T1000 (cell line): ENCODE results near the gene GPD1.

Experiments used
- DNase-seq: peaks from one replicate; lab custom pipeline; 2025; ENCODE audit warnings: mixed read lengths; lab: John Stamatoyannopoulos, UW

GPD1 gene

GRCh38 chr12:50103767-50104321 is at the start of gene GPD1:
TSS of gene GPD1 (plus strand) at chr12:50104008. CDS start at chr12:50104051, 43 bp downstream.
- DNase-seq: no peak

GRCh38 chr12:50055831-50056638 is 47.8 kb upstream of the GPD1 start:
- DNase-seq: no peak

GRCh38 chr12:50056639-50056976 is 47.2 kb upstream of the GPD1 start:
- DNase-seq: no peak

GRCh38 chr12:50057000-50057841 is 46.6 kb upstream of the GPD1 start, which contains the start of gene ASIC1:
TSS of gene ASIC1 (plus strand) at chr12:50057596. CDS start at chr12:50058767, 1,171 bp downstream.
- no peak for DNase-seq

- DNase-seq: no peak
These were observed 45.7 kb upstream of the GPD1 start for GRCh38 chr12:50057896-50058670.

- no peak for DNase-seq
These were observed 45.0 kb upstream of the GPD1 start for GRCh38 chr12:50058743-50059312.

GRCh38 chr12:50059440-50060119 is 44.2 kb upstream of the GPD1 start:
- DNase-seq: no peak

GRCh38 chr12:50060120-50060468 is 43.7 kb upstream of the GPD1 start:
- no peak for DNase-seq

- DNase-seq: no peak
These were observed 42.6 kb upstream of the GPD1 start for GRCh38 chr12:50061171-50061570.

- no peak for DNase-seq
These were observed 41.7 kb upstream of the GPD1 start for GRCh38 chr12:50061946-50062686.

GRCh38 chr12:50062728-50063460 is 40.9 kb upstream of the GPD1 start:
- DNase-seq: no peak

GRCh38 chr12:50065726-50066310 is 38.0 kb upstream of the GPD1 start:
- DNase-seq: no peak

- no peak for DNase-seq
These were observed 37.4 kb upstream of the GPD1 start for GRCh38 chr12:50066402-50066801.

GRCh38 chr12:50069069-50069468 is 34.7 kb upstream of the GPD1 start:
- no peak for DNase-seq

- no peak for DNase-seq
These were observed 34.3 kb upstream of the GPD1 start for GRCh38 chr12:50069539-50069938.

- DNase-seq: peak; percentile 69
These were observed 33.3 kb upstream of the GPD1 start for GRCh38 chr12:50070314-50071060.

- no peak for DNase-seq
These were observed 31.5 kb upstream of the GPD1 start for GRCh38 chr12:50072198-50072907.

GRCh38 chr12:50073206-50073605 is 30.6 kb upstream of the GPD1 start:
- DNase-seq: no peak
